CD1c-positive myeloid dendritic cell (primary cell): ENCODE measurements around the gene ANKRD52.
A peak's percentile ranks its signal among the peaks of the same experiment; 100 is the strongest.

ENCODE experiments used
- DNase-seq: peaks from one replicate; pipeline ENCODE4 v3.0.0-alpha.2; 2016; ENCODE audit errors: extremely low spot score

Gene ANKRD52

GRCh38 chr12:56241424-56242303 is 16.5 kb downstream of the ANKRD52 start:
- DNase-seq, result no peak

DNA sequence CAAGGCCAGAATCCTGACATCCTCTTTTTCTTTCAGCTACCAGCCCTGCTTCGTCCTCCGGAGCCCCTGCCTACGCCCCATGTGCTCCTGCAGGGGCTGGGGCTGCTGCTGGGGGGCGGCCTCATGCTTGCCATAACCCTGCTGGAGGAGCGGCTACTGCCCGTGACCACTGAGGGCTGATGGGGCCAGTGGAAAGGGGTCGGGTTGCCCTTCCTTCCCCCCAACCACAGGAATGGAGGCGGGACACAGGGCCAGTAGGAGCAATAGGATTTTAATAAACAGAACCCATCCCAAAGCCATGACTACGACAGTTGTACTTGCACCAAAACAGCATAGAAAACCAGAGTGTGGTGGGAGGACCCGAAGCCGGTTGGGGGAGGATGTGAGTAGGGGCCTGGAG is 20.6 kb downstream of the ANKRD52 start:
- no peak for DNase-seq

GRCh38 chr12:56236985-56237384 is 21.2 kb downstream of the ANKRD52 start:
- no peak for DNase-seq

- DNase-seq, result no peak
Observed at GRCh38 chr12:56236091-56236490, 22.1 kb downstream of the ANKRD52 start.

- no peak for DNase-seq
Observed at GRCh38 chr12:56234746-56235436, 23.3 kb downstream of the ANKRD52 start.

GRCh38 chr12:56231184-56231582 is 27.0 kb downstream of the ANKRD52 start:
- no peak for DNase-seq

GRCh38 chr12:56230432-56231183 is 27.6 kb downstream of the ANKRD52 start:
- no peak for DNase-seq

DNA sequence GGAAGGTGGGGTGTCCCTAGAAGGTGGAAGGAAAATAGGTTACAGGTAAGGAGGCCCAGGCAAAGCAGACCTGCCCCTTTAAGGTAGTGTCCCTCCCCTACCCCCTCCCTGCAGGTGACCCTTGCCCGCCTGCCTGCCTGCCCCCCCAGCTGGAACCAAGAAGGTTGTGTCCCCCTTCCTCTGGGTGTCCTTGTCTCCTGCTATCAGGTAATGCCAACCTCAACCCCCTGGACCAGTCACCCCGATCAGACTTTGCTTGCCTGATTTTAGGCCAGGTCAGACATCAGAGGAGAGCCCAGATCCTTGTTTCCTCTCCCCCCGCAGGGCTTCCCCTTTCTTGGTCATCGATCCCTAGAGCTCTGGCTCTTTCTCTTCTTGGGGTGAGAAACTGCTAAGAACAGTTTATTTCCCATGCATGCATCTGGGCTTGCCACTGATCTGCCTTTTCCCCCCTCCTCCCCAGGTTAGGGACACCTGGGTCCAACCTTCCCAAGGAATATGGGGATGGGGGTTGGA is 28.2 kb downstream of the ANKRD52 start, which contains the start of gene SLC39A5:
TSS of gene SLC39A5 (plus strand) at position 136 of the 516 bp plus-strand sequence. CDS start 1,224 bp downstream, outside the sequence.
- DNase-seq, result no peak

- no peak for DNase-seq
Observed at GRCh38 chr12:56229082-56229481, 29.1 kb downstream of the ANKRD52 start.

DNA sequence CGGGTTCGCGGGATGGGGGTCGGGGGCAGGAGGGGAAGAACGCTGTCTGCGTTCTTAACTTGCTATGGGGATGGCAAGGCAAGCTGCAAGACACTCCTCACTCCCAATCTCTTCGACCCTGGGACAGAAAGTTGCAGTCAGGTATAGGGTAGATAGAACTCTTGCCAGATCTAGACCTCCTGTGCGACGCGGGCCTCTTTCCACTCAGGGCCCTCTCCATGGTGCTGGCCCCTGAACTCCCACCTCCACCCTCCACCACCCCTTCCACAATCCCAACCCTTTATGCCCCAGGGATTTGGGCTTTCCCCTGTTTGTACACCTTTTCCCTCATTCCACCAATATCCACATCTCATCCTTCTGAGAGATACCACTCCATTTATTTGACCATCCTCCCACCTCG is 33.2 kb downstream of the ANKRD52 start:
- no peak for DNase-seq

DNA sequence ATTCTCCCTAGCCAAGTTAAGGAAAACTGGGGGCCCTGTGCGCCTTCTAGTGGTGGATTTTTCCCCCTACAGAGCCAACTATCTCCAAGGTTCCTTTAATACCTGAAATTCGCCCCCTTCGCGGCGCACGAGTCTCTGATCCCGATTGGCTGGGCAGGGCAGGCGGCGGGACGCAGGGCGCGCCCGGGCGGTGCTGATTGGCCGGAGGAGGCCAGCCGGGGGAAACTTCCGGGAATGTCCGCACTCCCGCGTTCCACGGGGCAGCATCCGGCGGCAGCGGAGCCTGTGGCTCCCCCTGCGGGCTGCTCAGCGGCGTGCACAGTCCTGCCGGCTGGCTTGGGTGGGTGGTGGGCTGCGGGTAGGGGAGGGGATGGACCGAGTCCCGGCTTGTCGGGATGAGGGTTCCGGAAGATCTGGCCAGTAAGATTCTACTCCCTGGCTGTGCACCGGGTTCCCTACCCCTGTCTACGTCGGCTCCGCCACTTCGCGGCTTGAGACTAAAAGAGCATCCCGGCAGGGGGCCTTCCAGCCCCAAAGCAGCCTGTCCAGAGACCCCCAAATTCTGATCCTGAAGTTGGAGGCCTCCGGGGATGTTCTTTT is 34.0 kb downstream of the ANKRD52 start, which contains the start of gene NABP2:
TSS of gene NABP2 (plus strand) at position 241 of the 600 bp plus-strand sequence. CDS start 515 bp downstream, outside the sequence.
- DNase-seq, result peak; percentile 98

DNA sequence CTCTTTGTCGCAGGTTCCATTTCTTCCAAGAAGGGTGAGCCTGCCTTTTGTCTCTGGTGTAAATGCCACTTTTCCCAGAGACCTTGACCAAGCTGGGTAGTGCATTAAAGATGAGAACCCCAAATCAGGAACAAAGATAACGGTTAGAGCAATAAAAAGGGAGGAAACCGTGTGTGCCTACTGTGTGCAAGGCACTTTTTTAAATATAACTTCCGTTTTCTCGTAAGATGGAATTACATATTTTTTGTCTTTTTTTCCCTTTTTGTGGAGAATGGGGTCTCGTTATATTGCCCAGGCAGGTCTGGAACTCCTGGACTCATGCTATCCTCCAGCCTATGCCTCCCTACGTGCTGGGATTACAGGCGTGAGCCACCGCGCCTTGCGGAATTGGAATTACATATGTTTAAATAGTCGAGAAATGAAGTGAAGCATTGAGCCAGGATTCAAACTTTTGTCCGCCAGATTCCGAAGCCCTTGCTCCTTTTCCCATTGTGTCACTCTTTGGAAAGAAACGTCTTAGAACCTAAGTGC is 34.5 kb downstream of the ANKRD52 start:
- peak; percentile 28 for DNase-seq

DNA sequence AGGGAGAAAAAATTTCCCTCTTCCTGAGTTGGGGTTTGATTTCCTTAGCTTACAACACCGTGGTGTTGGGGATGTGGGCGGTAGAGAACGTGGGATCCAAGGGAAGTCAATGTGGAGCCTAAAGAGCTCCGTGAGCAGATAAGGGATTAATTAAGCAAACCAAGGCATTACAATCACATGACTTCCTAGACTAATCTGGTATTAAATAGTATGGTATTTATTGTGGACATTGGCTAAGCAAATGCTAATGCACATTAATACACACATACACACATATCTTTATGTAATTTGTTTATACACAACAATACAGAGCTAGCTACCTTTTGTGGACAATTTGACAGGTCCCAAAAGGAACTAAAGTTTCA is 35.7 kb downstream of the ANKRD52 start:
- DNase-seq, result peak; percentile 60

DNA sequence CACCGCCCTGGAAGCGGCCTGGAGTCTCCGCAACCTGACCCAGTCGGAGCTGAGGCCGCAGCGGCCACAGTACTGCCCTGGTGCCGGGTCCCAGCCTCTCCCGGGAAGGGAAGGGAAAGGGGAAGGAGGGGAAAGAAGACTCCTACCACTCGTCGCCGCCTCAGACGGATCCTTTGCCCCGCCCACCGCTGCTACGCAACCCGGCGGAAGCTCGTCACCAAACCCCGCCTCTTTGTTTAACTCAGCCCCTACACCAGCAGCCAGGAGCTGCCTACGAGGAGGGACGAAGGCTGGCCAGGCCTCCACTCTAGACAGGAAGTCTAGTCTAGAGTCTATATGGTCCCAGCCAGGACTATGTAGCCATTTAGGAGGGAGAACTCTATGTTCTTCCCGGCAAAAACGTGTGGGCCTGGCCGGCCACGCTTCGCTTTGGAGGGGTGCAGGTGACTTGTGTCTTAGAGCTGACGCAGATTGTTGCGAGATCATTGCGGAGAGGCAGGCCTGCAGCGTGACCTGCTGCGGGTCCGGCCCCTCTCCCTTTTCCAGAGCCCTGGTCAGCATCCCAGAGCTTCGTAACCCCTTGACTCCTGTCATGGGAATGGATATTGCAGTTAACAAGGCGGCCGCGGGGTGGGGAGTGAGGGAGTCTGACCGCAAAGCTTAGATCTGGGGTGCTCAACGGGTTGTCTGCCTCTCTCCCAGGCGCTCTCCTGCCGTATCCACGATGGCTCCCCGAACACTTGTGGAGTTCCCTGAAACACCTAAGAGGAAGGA is 36.2 kb downstream of the ANKRD52 start, which contains the start of gene RNF41:
TSS of gene RNF41 (minus strand) at position 166 of the 774 bp plus-strand sequence. CDS start 7,875 bp downstream, outside the sequence.
- DNase-seq, result peak; percentile 97

DNA sequence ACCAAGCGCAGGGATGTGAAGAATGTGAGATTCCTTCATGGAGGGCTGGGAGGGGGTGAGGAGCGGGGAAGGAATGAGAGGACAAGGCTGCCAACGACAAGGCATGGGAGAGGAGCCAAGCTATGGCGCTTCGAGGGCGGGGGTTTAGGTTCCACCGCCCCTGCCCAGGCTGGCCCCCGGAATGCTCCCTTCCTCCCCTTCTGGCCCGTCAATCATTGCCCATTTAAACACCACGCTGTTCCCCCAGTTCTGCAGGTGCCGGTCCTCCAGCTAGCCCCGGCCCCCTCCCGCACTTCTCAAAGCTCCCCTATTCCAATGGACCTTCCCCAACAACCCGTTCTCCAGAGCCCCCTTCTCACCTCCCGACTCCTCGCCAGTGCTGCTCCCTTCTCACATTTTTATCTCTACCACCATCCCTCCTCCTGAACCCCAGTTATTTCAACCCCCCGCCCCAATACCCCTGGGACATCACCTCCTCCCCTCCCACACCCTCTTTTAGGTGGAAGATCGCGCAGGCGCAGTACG is 36.9 kb downstream of the ANKRD52 start:
- no peak for DNase-seq

DNA sequence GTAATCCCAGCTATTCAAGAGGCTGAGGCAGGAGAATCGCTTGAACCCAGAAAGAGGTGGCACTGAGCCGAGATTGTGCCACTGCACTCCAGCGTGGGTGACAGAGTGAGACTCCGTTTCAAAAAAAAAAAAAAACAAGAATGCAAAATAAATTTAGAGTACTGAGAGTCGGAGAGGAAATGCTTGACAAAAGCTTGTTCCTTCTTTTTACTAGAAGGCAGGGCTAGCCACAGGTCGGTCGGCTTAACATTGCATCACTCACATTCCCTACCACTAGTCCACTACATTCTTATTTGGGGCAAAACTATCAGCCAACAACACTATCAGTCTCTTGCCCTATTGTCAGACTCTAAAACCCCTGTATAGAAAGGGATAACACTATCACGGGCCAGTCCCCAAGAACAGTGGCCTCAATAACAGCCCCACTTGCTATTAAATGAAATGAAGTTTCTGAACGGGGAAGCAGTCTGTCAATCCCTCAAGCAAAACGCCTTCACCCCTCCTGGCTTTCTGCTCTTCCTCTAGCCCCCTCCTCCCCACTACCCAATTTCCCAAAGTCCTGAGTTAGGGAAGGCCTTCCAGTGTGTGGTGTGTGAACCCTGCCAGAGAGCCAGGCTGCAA is 37.5 kb downstream of the ANKRD52 start:
- peak; percentile 82 for DNase-seq

- no peak for DNase-seq
Observed at GRCh38 chr12:56219840-56220239, 38.3 kb downstream of the ANKRD52 start.

GRCh38 chr12:56216461-56216860 is 41.7 kb downstream of the ANKRD52 start:
- no peak for DNase-seq

DNA sequence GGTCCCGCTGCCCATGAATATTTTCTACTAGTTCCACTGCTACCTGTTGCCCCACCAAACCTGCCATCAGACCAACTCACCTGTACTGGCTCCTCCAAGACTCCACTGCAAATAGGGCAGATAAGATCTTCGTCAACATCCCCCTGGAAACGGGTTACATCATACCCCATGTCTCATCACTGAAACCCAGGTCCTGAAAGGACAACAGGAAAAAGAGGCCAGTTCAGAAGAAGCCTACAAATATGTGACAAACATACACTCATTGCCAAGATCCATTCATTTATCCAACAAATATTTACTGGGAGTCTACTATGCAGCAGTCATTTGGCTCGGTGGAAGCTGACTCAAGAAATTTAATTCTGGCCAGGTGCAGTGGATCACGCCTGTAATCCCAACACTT is 44.3 kb downstream of the ANKRD52 start:
- DNase-seq, result no peak

DNA sequence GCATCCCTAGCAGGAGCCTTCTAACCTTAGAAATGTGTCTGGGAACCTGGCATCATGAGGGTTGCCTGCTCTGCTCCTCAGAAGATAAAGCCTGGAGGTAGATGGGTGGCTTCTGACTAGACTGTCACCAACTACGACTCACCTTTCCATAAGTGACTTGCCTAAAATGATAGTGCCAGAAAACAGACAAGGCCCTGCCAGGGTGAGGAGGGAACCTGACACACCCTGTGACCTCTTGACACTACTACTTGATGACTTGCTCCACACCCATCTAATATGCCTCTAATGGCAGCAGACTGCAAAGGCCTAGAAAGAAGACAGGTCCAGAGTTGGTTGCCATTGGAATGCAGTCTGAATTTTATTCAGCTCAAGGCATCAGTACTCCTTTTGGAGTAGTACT is 45.8 kb downstream of the ANKRD52 start:
- no peak for DNase-seq
